GM12874 (cell line): ENCODE data around the gene SLC6A18.

Experiments used
- TF ChIP-seq, protein P1 (sequence below): IDR thresholded peaks from 2 replicates; pipeline ENCODE4 v1.5.1; 2011; ENCODE audit warnings: low read depth, mild to moderate bottlenecking, control low read depth, low read length, moderate library complexity; ENCODE audit not compliant: insufficient read depth

The SLC6A18 gene

DNA sequence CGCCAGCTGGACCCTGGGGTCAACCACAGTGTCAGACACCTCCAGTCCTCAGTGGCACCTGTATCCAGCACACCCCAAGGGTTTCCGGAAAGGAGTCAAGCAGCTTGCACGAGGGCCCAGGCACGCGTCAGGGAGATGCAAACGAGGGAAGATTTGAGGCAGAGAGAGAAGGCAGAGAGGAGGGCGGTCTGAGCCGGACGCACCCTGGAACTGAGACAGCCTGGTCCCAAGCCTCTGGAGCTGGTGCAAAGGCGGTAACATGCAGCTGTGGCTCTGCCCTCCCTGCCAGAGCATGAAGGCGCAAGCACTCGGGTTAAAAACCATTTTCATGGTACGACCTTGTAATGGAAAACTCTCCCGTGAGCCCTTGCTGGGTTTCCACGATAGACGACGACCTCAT is 32.2 kb downstream of the SLC6A18 start:
- TF ChIP-seq, protein P1, sequence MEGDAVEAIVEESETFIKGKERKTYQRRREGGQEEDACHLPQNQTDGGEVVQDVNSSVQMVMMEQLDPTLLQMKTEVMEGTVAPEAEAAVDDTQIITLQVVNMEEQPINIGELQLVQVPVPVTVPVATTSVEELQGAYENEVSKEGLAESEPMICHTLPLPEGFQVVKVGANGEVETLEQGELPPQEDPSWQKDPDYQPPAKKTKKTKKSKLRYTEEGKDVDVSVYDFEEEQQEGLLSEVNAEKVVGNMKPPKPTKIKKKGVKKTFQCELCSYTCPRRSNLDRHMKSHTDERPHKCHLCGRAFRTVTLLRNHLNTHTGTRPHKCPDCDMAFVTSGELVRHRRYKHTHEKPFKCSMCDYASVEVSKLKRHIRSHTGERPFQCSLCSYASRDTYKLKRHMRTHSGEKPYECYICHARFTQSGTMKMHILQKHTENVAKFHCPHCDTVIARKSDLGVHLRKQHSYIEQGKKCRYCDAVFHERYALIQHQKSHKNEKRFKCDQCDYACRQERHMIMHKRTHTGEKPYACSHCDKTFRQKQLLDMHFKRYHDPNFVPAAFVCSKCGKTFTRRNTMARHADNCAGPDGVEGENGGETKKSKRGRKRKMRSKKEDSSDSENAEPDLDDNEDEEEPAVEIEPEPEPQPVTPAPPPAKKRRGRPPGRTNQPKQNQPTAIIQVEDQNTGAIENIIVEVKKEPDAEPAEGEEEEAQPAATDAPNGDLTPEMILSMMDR = no peak

DNA sequence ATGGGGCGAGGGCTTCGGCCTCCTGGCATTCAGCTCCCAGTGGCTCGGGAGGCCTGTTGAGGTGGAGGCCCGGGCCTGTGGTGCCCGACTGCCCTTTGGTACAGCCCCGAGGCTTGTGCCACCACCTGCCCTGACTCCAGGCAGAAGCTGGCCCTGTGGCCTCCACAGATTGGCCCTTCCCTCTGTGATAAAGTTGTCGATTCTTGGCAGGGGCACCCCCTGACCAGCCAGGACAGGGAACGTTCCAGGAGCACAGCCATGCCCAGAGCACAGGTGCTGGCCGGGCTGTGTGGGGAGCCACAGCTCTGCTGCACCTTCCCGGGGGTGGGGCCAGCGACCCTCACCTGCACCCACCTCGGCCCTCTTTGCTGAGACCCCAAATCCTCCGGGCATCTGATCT is 32.7 kb downstream of the SLC6A18 start:
- TF ChIP-seq, protein P1 = no peak

DNA sequence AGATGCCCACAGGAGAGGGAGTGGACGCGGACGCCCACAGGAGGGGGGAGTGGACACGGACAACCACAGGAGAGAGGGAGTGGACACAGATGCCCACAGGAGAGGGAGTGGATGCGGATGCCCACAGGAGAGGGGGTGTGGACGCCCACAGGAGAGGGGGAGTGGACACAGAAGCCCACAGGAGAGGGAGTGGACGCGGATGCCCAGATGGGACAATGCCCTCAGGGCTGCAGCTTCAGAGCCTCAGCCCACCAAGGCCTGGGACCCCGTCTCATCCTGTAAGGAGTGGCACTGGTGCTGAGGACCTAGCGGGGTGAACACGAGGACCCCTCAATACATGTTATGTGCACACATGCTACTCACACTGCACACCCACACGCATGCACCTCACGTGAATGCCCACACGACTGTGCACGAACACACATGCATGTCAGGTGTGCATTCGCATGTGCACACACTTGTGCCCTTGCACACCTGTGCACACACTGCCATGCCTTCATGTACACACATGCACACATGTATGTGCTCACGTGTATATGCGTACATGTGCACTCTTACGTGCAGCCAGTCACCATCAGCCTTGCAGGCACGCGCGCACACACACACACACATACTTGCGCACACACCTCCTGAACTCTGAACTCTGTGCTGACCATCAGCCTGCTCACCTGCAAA is 34.8 kb downstream of the SLC6A18 start:
- TF ChIP-seq, protein P1 = no peak

DNA sequence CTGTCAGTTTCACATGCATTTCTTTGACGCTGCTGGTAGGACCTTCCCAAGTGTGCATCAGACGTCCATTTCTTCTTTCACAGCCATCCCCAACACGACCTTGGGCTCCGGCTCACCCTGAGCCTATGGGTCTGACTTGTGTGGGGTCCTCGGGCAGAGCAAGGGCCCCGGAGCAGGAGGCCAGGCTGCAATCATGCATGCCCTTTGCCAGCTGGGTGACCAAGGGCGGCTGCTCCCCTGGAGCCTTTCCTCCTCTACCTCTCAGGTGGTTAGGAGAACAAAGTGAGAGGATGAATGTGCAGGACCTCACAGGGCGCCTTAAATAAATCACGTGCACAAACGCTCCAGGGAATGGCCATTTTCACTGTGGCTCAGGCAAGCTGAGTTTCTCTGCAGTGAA is 36.5 kb downstream of the SLC6A18 start:
- TF ChIP-seq, protein P1 = no peak

DNA sequence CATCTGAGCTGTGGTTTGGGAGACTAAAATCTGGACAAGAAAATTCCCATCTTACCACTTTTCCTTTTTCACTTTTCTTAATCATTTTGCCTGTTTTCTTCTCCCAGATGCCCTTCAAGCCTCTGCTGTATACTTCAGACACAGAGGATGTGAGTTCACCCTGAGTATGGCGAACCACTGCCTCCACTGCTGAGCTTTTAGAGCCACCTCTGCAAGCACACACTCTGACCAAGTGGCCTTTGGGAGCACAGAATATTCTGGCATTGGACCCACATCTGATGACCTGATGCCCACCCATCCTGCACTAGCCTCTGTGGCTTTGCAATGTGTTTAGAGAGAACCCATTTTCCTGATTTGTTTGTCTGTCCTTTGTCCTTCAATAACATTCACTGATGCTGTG is 37.2 kb downstream of the SLC6A18 start:
- TF ChIP-seq, protein P1 = no peak

DNA sequence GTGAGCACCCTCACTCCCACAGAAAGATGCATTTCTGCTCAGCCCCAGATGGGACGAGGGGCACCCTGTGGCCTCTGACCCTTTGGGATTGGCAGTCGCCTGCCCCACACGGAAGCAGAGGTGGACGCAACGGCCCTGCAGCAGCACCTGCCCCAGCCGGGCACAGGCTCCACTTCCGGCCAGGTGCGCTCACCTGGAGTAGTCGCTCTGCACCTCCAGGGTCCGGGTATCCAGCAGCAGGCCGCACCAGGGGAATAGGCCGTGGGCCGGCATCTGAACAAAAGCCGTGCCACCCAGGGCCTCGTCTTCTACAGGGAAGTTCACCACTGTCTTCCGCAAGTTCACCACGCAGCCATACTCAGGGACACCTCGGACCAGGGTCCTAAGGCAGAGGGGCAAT is 39.0 kb downstream of the SLC6A18 start:
- TF ChIP-seq, protein P1 = no peak

DNA sequence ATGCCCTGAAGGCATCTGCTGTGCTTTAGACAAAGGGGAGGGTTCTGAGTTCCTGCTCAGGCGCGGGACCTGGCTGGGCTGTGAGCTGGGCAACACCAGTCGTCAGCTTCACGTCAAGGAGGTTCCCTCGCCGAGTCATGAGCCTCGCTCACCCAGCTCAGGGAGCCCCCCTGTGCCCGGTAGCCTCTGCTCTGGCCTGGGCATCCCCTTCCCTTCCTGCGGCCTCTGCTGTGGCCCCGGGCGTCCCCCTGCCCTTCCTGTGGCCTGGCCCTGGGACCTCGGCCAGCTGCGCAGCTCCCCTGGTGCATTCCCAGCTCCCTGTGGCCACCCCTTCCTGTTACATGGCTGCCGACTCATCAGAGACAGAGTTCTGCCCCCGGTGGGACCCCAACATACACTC is 39.8 kb downstream of the SLC6A18 start:
- TF ChIP-seq, protein P1 = no peak
